HepG2 (cell line): ENCODE measurements around the gene PPARA. TPM values are rescaled to one million over a fixed set of nuclear protein-coding genes. Genes with fewer than 3 reads are reported as not detected.
"Not testable (repeated sequence)": the region's sequence is repeated elsewhere in the genome, so short reads cannot be mapped to it uniquely, and the experiment has no call there.

Experiments
- ATAC-seq: fragments of 200-7000 bp; cut with Tn5 transposase; 3 replicates; pipeline ENCODE4 v1.9.1; 2020; ENCODE audit warnings: mild to moderate bottlenecking, moderate library complexity
- BruUV-seq: library from RNA; stranded (reverse); fragments of 400-500 nt; replicated peaks from 2 replicates; lab custom pipeline; 2021; lab: Mats Ljungman, UMichigan
- CTCF ChIA-PET: fragments of 300-600 bp; formaldehyde crosslinking; extraction: SDS; loops from one replicate; lab custom pipeline; 2021; ENCODE audit warnings: low total read pairs, inconsistent platforms, low intra/inter-chr PET ratio; lab: Yijun Ruan, JAX
- POLR2A ChIA-PET: fragments of 350-600 bp; sonication (Branson Sonifier 250); formaldehyde crosslinking; loops from one replicate; lab custom pipeline; 2020; ENCODE audit warnings: antibody characterized with exemption, inconsistent platforms; lab: Yijun Ruan, JAX
- DNase-seq: peaks from one replicate; pipeline ENCODE4 v3.0.0-alpha.2; 2015; ENCODE audit warnings: low spot score
- FAIRE-seq: peaks from 3 replicates; lab custom pipeline; 2011; peaks lifted over from hg19 to GRCh38; lab: Jason Lieb, UNC
- H2AFZ ChIP-seq: one replicate; pipeline ENCODE4 v1.6.1; 2011; ENCODE audit warnings: low read length, inconsistent platforms
- H3K27ac ChIP-seq: fragments of 300-600 bp; 3 replicates; pipeline ENCODE4 v1.8.0; 2011; ENCODE audit warnings: mixed run types, mild to moderate bottlenecking, mixed read lengths, low read length, inconsistent platforms; ENCODE audit not compliant: insufficient read depth; ENCODE audit errors: extremely low read length
- H3K27me3 ChIP-seq, 2 experiments: fragments of 200-600 bp in 1 of 2; 2 replicates in 1 of 2; 3 replicates in 1 of 2; pipeline versions ENCODE4 v1.6.0 to v1.8.0; 2011; ENCODE audit warnings: low read length in 2 of 2, mild to moderate bottlenecking in 2 of 2, moderate library complexity in 2 of 2, inconsistent platforms in 1 of 2; ENCODE audit not compliant: insufficient read depth in 2 of 2, control insufficient read depth in 1 of 2
- H3K36me3 ChIP-seq, 2 experiments: fragments of 200-600 bp in 1 of 2; replicated peaks in 1 of 2; 2 replicates in 1 of 2; 3 replicates in 1 of 2; pipeline versions ENCODE4 v1.5.1 to v1.8.0; 2011; ENCODE audit warnings: low read length in 2 of 2, inconsistent platforms in 1 of 2; ENCODE audit not compliant: insufficient read depth in 2 of 2, control insufficient read depth in 1 of 2
- H3K4me1 ChIP-seq: 2 replicates; pipeline ENCODE4 v1.5.1; 2012; ENCODE audit warnings: low read length, inconsistent platforms; ENCODE audit not compliant: insufficient read depth
- H3K4me2 ChIP-seq: 2 replicates; pipeline ENCODE4 v1.6.0; 2011; ENCODE audit warnings: low read depth, low read length, inconsistent platforms
- H3K4me3 ChIP-seq, 3 experiments: fragments of 200-600 bp in 1 of 3; sonication (generic), shearing (Covaris generic) in 1 of 3; replicated peaks in 1 of 3; 2 replicates each; pipeline ENCODE4 v1.5.1; 2011 to 2016; ENCODE audit warnings: low read length in 3 of 3, inconsistent platforms in 2 of 3, low read depth in 2 of 3, mild to moderate bottlenecking in 2 of 3, control low read depth in 1 of 3, mixed read lengths in 1 of 3; ENCODE audit not compliant: insufficient read depth in 1 of 3
- H3K79me2 ChIP-seq: one replicate; pipeline ENCODE4 v1.6.1; 2011; ENCODE audit warnings: low read length, inconsistent platforms; ENCODE audit not compliant: insufficient read depth
- H3K9ac ChIP-seq: 2 replicates; pipeline ENCODE4 v1.6.0; 2011; ENCODE audit warnings: mild to moderate bottlenecking, low read depth, low read length, inconsistent platforms; ENCODE audit not compliant: insufficient read depth
- H3K9me3 ChIP-seq: 2 replicates; pipeline ENCODE4 v1.5.1; 2012; ENCODE audit warnings: mild to moderate bottlenecking, low read length
- H4K20me1 ChIP-seq: 2 replicates; pipeline ENCODE4 v1.6.0; 2011; ENCODE audit warnings: inconsistent platforms, mild to moderate bottlenecking, low read length, moderate library complexity; ENCODE audit not compliant: insufficient read depth
- CHCHD3 ChIP-seq: sonication (generic); formaldehyde crosslinking; IDR thresholded peaks from 2 replicates; pipeline ENCODE4 v1.8.0; 2022; ENCODE audit warnings: mild to moderate bottlenecking, missing genetic modification reagents, moderate library complexity
- DMAP1 ChIP-seq: IDR thresholded peaks from 2 replicates; pipeline ENCODE4 v1.6.1; 2016
- GABPB1 ChIP-seq: IDR thresholded peaks from 2 replicates; pipeline ENCODE4 v1.6.1; 2016; ENCODE audit warnings: mild to moderate bottlenecking, missing genetic modification reagents, moderate library complexity, missing compliant biosample characterization
- MNT ChIP-seq: fragments of 450-650 bp; IDR thresholded peaks from 2 replicates; pipeline ENCODE4 v1.6.1; 2016
- REXO4 ChIP-seq: sonication (generic); formaldehyde crosslinking; IDR thresholded peaks from 2 replicates; pipeline ENCODE4 v1.8.0; 2022; ENCODE audit warnings: missing genetic modification reagents, mild to moderate bottlenecking, borderline replicate concordance
- ZFYVE20 ChIP-seq: sonication (generic); formaldehyde crosslinking; IDR thresholded peaks from 2 replicates; pipeline ENCODE4 v1.8.0; 2023; ENCODE audit warnings: low read depth, mild to moderate bottlenecking, moderate library complexity, missing genetic modification reagents, borderline replicate concordance
- ZNF180 ChIP-seq: sonication (generic); formaldehyde crosslinking; IDR thresholded peaks from 2 replicates; pipeline ENCODE4 v1.4.0; 2020; ENCODE audit warnings: low read depth, missing genetic modification reagents, borderline replicate concordance
- ZNF235 ChIP-seq: sonication (generic); formaldehyde crosslinking; IDR thresholded peaks from 2 replicates; pipeline ENCODE4 v1.8.1; 2023; ENCODE audit warnings: mild to moderate bottlenecking, missing genetic modification reagents, borderline replicate concordance
- ZNF263 ChIP-seq: sonication (generic); formaldehyde crosslinking; IDR thresholded peaks from 2 replicates; pipeline ENCODE4 v1.4.0; 2020; ENCODE audit warnings: missing genetic modification reagents
- ZNF570 ChIP-seq: sonication (generic); formaldehyde crosslinking; IDR thresholded peaks from 2 replicates; pipeline ENCODE4 v1.4.0; 2020; ENCODE audit warnings: mild to moderate bottlenecking, missing genetic modification reagents, borderline replicate concordance
- ZNF598 ChIP-seq: sonication (generic); formaldehyde crosslinking; IDR thresholded peaks from 2 replicates; pipeline ENCODE4 v1.5.1; 2020; ENCODE audit warnings: mild to moderate bottlenecking, missing genetic modification reagents, borderline replicate concordance
- WGBS: methylation state at CpG from one replicate; pipeline ENCODE4 v1.1.6; 2017; ENCODE audit warnings: low lambda C conversion rate; 5-methylcytosine and 5-hydroxymethylcytosine counted together
- in situ Hi-C: cut with HindIII; loops from 2 replicates; pipeline ENCODE4 v1.10.0; 2017; ENCODE audit warnings: low pct_unique_long_range_greater_than_20kb; ENCODE audit not compliant: extremely low pct_ligation_motif_present
- intact Hi-C: fragments of 100-400 bp; cut with micrococcal nuclease; formaldehyde crosslinking; loops from one replicate; pipeline ENCODE4 v1.10.0; 2022; ENCODE audit not compliant: unreplicated experiment
- polyA plus RNA-seq, 8 experiments: library from polyadenylated mRNA; depleted of rRNA in 3 of 8; stranded (reverse) in 7 of 8; unstranded in 1 of 8; fragments of >200 nt; fragmentation: Illumina TruSeq in 4 of 8; extraction: Trizol in 4 of 8; gene quantifications; 2 replicates each; pipeline versions ENCODE4 v1.2.1 to v1.2.3, GENCODE V29; 2011 to 2016; ENCODE audit warnings: low read depth in 4 of 8, missing spikeins in 1 of 8, mixed read lengths in 1 of 8; ENCODE audit not compliant: insufficient read depth in 1 of 8
- total RNA-seq, 5 experiments: library from RNA; depleted of rRNA; stranded (reverse); fragments of >200 nt; fragmentation: Illumina TruSeq; extraction: Trizol; gene quantifications; 2 replicates each; pipeline ENCODE4 v1.2.3, GENCODE V29; 2016; ENCODE audit warnings: low read depth in 1 of 5
- TF ChIP-seq, protein P1 (sequence below): sonication (generic); formaldehyde crosslinking; IDR thresholded peaks from 2 replicates; pipeline ENCODE4 v1.8.0; 2022; ENCODE audit warnings: missing genetic modification reagents, mild to moderate bottlenecking, inconsistent platforms, borderline replicate concordance
- TF ChIP-seq, protein P2 (sequence below): sonication (generic); formaldehyde crosslinking; IDR thresholded peaks from 2 replicates; pipeline ENCODE4 v1.4.0; 2020; ENCODE audit warnings: missing genetic modification reagents

Gene PPARA
- total and polyA plus RNA-seq, 2 of the 13 experiments (the other 11 are each of a cell fraction or from before 2014, with no cell fraction given): 18.2 to 24.7 TPM

- WGBS: 10% methylated on average over 7 of the region's 9 CpGs
- H3K79me2 ChIP-seq, H3K36me3 ChIP-seq, H2AFZ ChIP-seq, H3K27ac ChIP-seq, H4K20me1 ChIP-seq, DNase-seq, CTCF ChIA-PET, H3K27me3 ChIP-seq, BruUV-seq: not testable (repeated sequence)
- ATAC-seq (peak; percentile 15), FAIRE-seq (peak; percentile 42)
- Histone ChIP-seq H3K4me2 (peak overlapping the region; percentile 69), H3K9ac (peak overlapping the region; percentile 40; the same call in 1 of the 2 replicates), H3K4me1 (peaks cover 79% of the 10 kb centered on the region)
- POLR2A ChIA-PET: interaction anchor here (0.8 to 2.8 kb wide), 3 partner anchors 9 to 129 kb away, joined by 3 to 17 read pairs (median 8); partner anchors contain the start of gene TTC38
- 0 out of 2 replicates have a peak, but pooled peaks have one; percentile 10 for TF ChIP-seq ZNF263 (CRISPR knock-in tag)
- TF ChIP-seq DMAP1: 0 out of 2 replicates have a peak, but pooled peaks have one; percentile 4
- TF ChIP-seq, protein P1, sequence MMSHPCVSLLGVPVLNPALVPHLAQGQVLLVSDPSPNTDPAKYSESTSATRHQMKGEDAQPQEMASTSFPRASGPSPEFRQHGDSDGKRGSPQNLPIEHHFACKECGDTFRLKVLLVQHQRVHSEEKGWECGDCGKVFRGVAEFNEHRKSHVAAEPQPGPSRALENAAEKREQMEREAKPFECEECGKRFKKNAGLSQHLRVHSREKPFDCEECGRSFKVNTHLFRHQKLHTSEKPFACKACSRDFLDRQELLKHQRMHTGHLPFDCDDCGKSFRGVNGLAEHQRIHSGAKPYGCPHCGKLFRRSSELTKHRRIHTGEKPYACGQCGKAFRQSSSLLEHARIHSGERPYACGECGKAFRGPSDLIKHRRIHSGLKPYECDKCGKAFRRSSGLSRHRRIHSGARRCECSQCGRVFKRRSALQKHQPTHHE (CRISPR knock-in tag): 0 out of 2 replicates have a peak, but pooled peaks have one; percentile 54
- TF ChIP-seq, all 625 proteins: peak for 3; not testable (repeated sequence) for 622
- in situ Hi-C loops: loop anchor here (25.0 kb wide), 1 partner anchor 398 kb away; the partner anchor contains the start of gene CELSR1
- H3K9me3 ChIP-seq, intact Hi-C loops: not testable (repeated sequence)
- H3K4me3 ChIP-seq: peak overlapping the region in 2 of 3 experiments; percentile 35 to 57; a peak in 3 of 6 replicates
These were observed 10.9 kb upstream of the PPARA start for GRCh38 chr22:46139417-46139816.

GRCh38 chr22:46139895-46140350 is 10.4 kb upstream of the PPARA start:
- Histone ChIP-seq H3K27me3 (no peaks in the 10 kb centered on the region; a peak in 2 of 5 replicates), H3K79me2 (no peaks in the 10 kb centered on the region), H2AFZ (no peak overlapping the region), H4K20me1 (no peaks in the 10 kb centered on the region), H3K9me3 (no peaks in the 10 kb centered on the region), H3K4me3 (peak overlapping the region in 2 of 3 experiments; percentile 35 to 57; a peak in 3 of 6 replicates), H3K36me3 (no peaks in the 10 kb centered on the region), H3K4me1 (peaks cover 74% of the 10 kb centered on the region), H3K4me2 (peak overlapping the region; percentile 69), H3K27ac (no peak overlapping the region), H3K9ac (peak overlapping the region; percentile 40; the same call in 1 of the 2 replicates)
- FAIRE-seq: peak; percentile 57
- in situ Hi-C loops: loop anchor here (25.0 kb wide), 1 partner anchor 397 kb away; the partner anchor contains the start of gene CELSR1
- CTCF ChIA-PET: no interaction called here
- no TSS peak for BruUV-seq
- POLR2A ChIA-PET: interaction anchor here (0.8 to 2.8 kb wide), 3 partner anchors 8 to 128 kb away, joined by 3 to 17 read pairs (median 8); partner anchors contain the start of gene TTC38
- 35% methylated on average over 5 of the region's 17 CpGs for WGBS
- DNase-seq: peak; percentile 58
- intact Hi-C loops: no loop called here
- ATAC-seq: peak; percentile 62
- TF ChIP-seq REXO4 (CRISPR knock-in tag) (no peak), CHCHD3 (CRISPR knock-in tag) (no peak), ZNF180 (CRISPR knock-in tag) (no peak), ZFYVE20 (no peak), ZNF235 (no peak), ZNF598 (CRISPR knock-in tag) (no peak), ZNF570 (CRISPR knock-in tag) (no peak), MNT (no peak), GABPB1 (CRISPR knock-in tag) (peak; percentile 63; the same call in 1 of the 2 replicates)
- TF ChIP-seq, protein P2, sequence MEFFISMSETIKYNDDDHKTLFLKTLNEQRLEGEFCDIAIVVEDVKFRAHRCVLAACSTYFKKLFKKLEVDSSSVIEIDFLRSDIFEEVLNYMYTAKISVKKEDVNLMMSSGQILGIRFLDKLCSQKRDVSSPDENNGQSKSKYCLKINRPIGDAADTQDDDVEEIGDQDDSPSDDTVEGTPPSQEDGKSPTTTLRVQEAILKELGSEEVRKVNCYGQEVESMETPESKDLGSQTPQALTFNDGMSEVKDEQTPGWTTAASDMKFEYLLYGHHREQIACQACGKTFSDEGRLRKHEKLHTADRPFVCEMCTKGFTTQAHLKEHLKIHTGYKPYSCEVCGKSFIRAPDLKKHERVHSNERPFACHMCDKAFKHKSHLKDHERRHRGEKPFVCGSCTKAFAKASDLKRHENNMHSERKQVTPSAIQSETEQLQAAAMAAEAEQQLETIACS (CRISPR knock-in tag): no peak
